ENCODE results near the gene A3GALT2.

DNA sequence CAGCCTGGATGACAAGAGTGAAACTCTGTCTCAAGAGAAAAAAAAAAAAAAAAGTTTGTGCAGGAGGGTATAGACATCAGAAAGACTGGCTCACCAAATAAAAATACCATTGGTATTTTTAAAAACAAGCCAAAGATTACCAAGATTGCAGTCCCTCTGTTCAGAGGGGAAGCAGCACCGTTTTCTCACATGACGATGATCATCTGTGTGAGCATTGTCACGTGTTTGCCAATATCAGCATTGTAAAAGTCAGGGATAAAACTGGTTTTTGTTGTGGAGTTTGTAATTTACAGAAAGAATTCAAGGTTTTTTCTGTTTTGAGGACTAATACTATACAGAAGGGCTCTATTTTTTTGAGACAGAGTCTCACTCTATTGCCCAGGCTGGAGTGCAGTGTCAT, 38.1 kb downstream of the A3GALT2 start:
- TF ChIP-seq, protein P1, sequence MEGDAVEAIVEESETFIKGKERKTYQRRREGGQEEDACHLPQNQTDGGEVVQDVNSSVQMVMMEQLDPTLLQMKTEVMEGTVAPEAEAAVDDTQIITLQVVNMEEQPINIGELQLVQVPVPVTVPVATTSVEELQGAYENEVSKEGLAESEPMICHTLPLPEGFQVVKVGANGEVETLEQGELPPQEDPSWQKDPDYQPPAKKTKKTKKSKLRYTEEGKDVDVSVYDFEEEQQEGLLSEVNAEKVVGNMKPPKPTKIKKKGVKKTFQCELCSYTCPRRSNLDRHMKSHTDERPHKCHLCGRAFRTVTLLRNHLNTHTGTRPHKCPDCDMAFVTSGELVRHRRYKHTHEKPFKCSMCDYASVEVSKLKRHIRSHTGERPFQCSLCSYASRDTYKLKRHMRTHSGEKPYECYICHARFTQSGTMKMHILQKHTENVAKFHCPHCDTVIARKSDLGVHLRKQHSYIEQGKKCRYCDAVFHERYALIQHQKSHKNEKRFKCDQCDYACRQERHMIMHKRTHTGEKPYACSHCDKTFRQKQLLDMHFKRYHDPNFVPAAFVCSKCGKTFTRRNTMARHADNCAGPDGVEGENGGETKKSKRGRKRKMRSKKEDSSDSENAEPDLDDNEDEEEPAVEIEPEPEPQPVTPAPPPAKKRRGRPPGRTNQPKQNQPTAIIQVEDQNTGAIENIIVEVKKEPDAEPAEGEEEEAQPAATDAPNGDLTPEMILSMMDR (IDR thresholded peaks at IDR 0.05) = no peak
- TF ChIP-seq POLR2A (IDR thresholded peaks at IDR 0.05) (no peak), EP300 (IDR thresholded peaks at IDR 0.05; ENCODE audit: low read depth) (no peak)

Data from transverse colon (tissue), 3 donors.